K562 (cell line): ENCODE data around the gene GNG14. TPM values are rescaled to one million over a fixed set of nuclear protein-coding genes. Genes with fewer than 3 reads are reported as not detected.
A peak's percentile ranks its signal among the peaks of the same experiment; 100 is the strongest.

Experiments
- ATAC-seq: fragments of 200-7000 bp; cut with Tn5 transposase; 3 replicates; pipeline ENCODE4 v1.9.1; 2020; ENCODE audit warnings: moderate library complexity
- BruUV-seq: library from RNA; stranded (reverse); fragments of 400-500 nt; replicated peaks from 2 replicates; lab custom pipeline; 2021; lab: Mats Ljungman, UMichigan
- CTCF ChIA-PET: fragments of 300-600 bp; formaldehyde crosslinking; extraction: SDS; loops from one replicate; lab custom pipeline; 2021; ENCODE audit warnings: low intra/inter-chr PET ratio; lab: Yijun Ruan, JAX
- POLR2A ChIA-PET: fragments of 300-600, 350-650 bp; sonication (Branson Sonifier 250); formaldehyde crosslinking; extraction: SDS; loops from one replicate; lab custom pipeline; 2021; ENCODE audit warnings: antibody characterized with exemption, inconsistent platforms; lab: Yijun Ruan, JAX
- DNase-seq, 4 experiments: peaks; one replicate each; pipeline versions ENCODE4 v3.0.0 to v3.0.0-alpha.2; 2011 to 2018; ENCODE audit warnings: low spot score in 3 of 4, mixed read lengths in 3 of 4; ENCODE audit errors: extremely low read depth in 1 of 4
- FAIRE-seq: peaks from 2 replicates; lab custom pipeline; 2011; peaks lifted over from hg19 to GRCh38; lab: Jason Lieb, UNC
- H2AFZ ChIP-seq: 2 replicates; pipeline ENCODE4 v1.6.0; 2011; ENCODE audit warnings: low read depth, low read length, control low read depth, inconsistent platforms
- H3K27ac ChIP-seq: fragments of 200-600 bp; 3 replicates; pipeline ENCODE4 v1.8.0; 2011; ENCODE audit warnings: low read depth, mild to moderate bottlenecking, control low read depth, inconsistent platforms, low read length, moderate library complexity, mixed read lengths; ENCODE audit errors: extremely low read depth
- H3K27me3 ChIP-seq, 2 experiments: fragments of 300-600 bp in 1 of 2; 2 replicates in 1 of 2; 3 replicates in 1 of 2; pipeline versions ENCODE4 v1.6.0 to v1.8.0; 2011; ENCODE audit warnings: inconsistent platforms in 2 of 2, low read length in 2 of 2, mild to moderate bottlenecking in 1 of 2, mixed read lengths in 1 of 2, moderate library complexity in 1 of 2; ENCODE audit not compliant: control insufficient read depth in 2 of 2, insufficient read depth in 2 of 2
- H3K36me3 ChIP-seq: fragments of 300-600 bp; 3 replicates; pipeline ENCODE4 v1.8.0; 2011; ENCODE audit warnings: mild to moderate bottlenecking, low read length, inconsistent platforms; ENCODE audit not compliant: control insufficient read depth, insufficient read depth
- H3K4me1 ChIP-seq, 2 experiments: fragments of 200-600 bp in 1 of 2; replicated peaks in 1 of 2; 2 replicates in 1 of 2; 3 replicates in 1 of 2; pipeline versions ENCODE4 v1.5.1 to v1.8.0; 2011; ENCODE audit warnings: inconsistent platforms in 2 of 2, low read length in 2 of 2, mild to moderate bottlenecking in 1 of 2, mixed read lengths in 1 of 2, moderate library complexity in 1 of 2; ENCODE audit not compliant: control insufficient read depth in 2 of 2, insufficient read depth in 2 of 2
- H3K4me2 ChIP-seq: 2 replicates; pipeline ENCODE4 v1.6.1; 2011; ENCODE audit warnings: low read length, control low read depth, inconsistent platforms, mixed read lengths; ENCODE audit not compliant: insufficient read depth
- H3K4me3 ChIP-seq: fragments of 200-600 bp; sonication (generic), shearing (Covaris generic); 2 replicates; pipeline ENCODE4 v1.5.1; 2016; ENCODE audit warnings: control low read depth, inconsistent platforms
- H3K79me2 ChIP-seq: fragments of 200-600 bp; 3 replicates; pipeline ENCODE4 v1.8.0; 2011; ENCODE audit warnings: low read length, inconsistent platforms; ENCODE audit not compliant: control insufficient read depth, insufficient read depth
- H3K9ac ChIP-seq, 2 experiments: 2 replicates each; pipeline versions ENCODE4 v1.6.0 to v1.6.1; 2011; ENCODE audit warnings: low read depth in 2 of 2, low read length in 2 of 2, control low read depth in 1 of 2, inconsistent platforms in 1 of 2, mild to moderate bottlenecking in 1 of 2, mixed read lengths in 1 of 2; ENCODE audit not compliant: insufficient read depth in 1 of 2
- H3K9me1 ChIP-seq: one replicate; pipeline ENCODE4 v1.6.0; 2011; ENCODE audit warnings: inconsistent platforms, mild to moderate bottlenecking, low read length, moderate library complexity; ENCODE audit not compliant: control insufficient read depth, insufficient read depth
- H3K9me3 ChIP-seq: replicated peaks from 2 replicates; pipeline ENCODE4 v1.5.1; 2011; ENCODE audit warnings: low read depth, low read length, inconsistent platforms; ENCODE audit not compliant: control insufficient read depth, insufficient read depth
- H4K20me1 ChIP-seq: replicated peaks from 2 replicates; pipeline ENCODE4 v1.6.1; 2011; ENCODE audit warnings: low read length, inconsistent platforms, mixed read lengths; ENCODE audit not compliant: control insufficient read depth, insufficient read depth
- BRCA1 ChIP-seq, 2 experiments: fragments of 450-650 bp in 1 of 2; sonication (generic) in 1 of 2; formaldehyde crosslinking in 1 of 2; IDR thresholded peaks; 2 replicates each; pipeline versions ENCODE4 v1.5.0 to v1.6.1; 2017 to 2020; ENCODE audit warnings: mild to moderate bottlenecking in 1 of 2, missing genetic modification reagents in 1 of 2
- CBX3 ChIP-seq, 2 experiments: IDR thresholded peaks; 1 replicate in 1 of 2; 2 replicates in 1 of 2; pipeline ENCODE4 v1.6.1; 2012; ENCODE audit warnings: inconsistent platforms in 2 of 2, low read length in 2 of 2, borderline replicate concordance in 1 of 2, control low read depth in 1 of 2
- E2F6 ChIP-seq, 2 experiments: IDR thresholded peaks; 2 replicates each; pipeline ENCODE4 v1.6.1; 2011; ENCODE audit warnings: borderline replicate concordance in 1 of 2, control low read depth in 1 of 2, low read depth in 1 of 2, low read length in 1 of 2, mild to moderate bottlenecking in 1 of 2, mixed read lengths in 1 of 2, moderate library complexity in 1 of 2; ENCODE audit not compliant: insufficient read depth in 1 of 2, insufficient read length in 1 of 2, poor library complexity in 1 of 2, severe bottlenecking in 1 of 2; ENCODE audit errors: extremely low read depth in 1 of 2
- KAT7 ChIP-seq: sonication (generic); formaldehyde crosslinking; IDR thresholded peaks from 2 replicates; pipeline ENCODE4 v1.8.0; 2022; ENCODE audit warnings: missing genetic modification reagents, mild to moderate bottlenecking, borderline replicate concordance
- RUNX1 ChIP-seq: sonication (generic); IDR thresholded peaks from 2 replicates; pipeline ENCODE4 v1.6.1; 2016; ENCODE audit warnings: antibody characterized with exemption, low read depth
- WGBS: fragments of 100-300 bp; shearing (Covaris generic); methylation state at CpG from one replicate; pipeline ENCODE4 v1.1.6; 2016; ENCODE audit warnings: low coverage, mixed read lengths; ENCODE audit not compliant: insufficient coverage; ENCODE audit errors: missing lambda C conversion rate; 5-methylcytosine and 5-hydroxymethylcytosine counted together
- in situ Hi-C: fragments of 300-500 bp; cut with MboI; formaldehyde crosslinking; loops from 4 replicates; pipeline ENCODE4 v1.15.0; 2018; ENCODE audit warnings: inconsistent platforms, mixed read lengths
- intact Hi-C: fragments of 100-400 bp; cut with micrococcal nuclease; formaldehyde crosslinking; loops from 2 replicates; pipeline ENCODE4 v1.14.2; 2022
- polyA plus RNA-seq, 8 experiments: library from polyadenylated mRNA; depleted of rRNA in 4 of 8; stranded (reverse) in 5 of 8; unstranded in 3 of 8; fragments of >200 nt; fragmentation: Nextera tagmentation in 2 of 8; fragmentation: Illumina TruSeq in 1 of 8; extraction: Ambion mirVana in 2 of 8; extraction: Trizol in 1 of 8; gene quantifications; 2 replicates each; pipeline versions ENCODE4 v1.2.1 to v1.2.3, GENCODE V29; 2011 to 2014; ENCODE audit warnings: inconsistent platforms in 1 of 8, missing spikeins in 1 of 8
- total RNA-seq, 7 experiments: library from RNA; depleted of rRNA in 6 of 7; stranded (reverse); fragments of >200 nt in 6 of 7; fragmentation: Illumina TruSeq in 2 of 7; extraction: Trizol in 2 of 7; gene quantifications; 2 replicates each; pipeline versions ENCODE4 v1.2.1 to v1.2.3, GENCODE V29; 2011 to 2021; ENCODE audit warnings: low replicate concordance in 1 of 7
- TF ChIP-seq, protein P1 (sequence below): sonication (generic); formaldehyde crosslinking; IDR thresholded peaks from 2 replicates; pipeline ENCODE4 v1.9.0; 2022; ENCODE audit warnings: mild to moderate bottlenecking, missing genetic modification reagents
- TF ChIP-seq, protein P2 (sequence below): fragments of 450-650 bp; IDR thresholded peaks from 2 replicates; pipeline ENCODE4 v1.6.1; 2016; ENCODE audit warnings: mild to moderate bottlenecking, moderate library complexity

GNG14 gene
- total and polyA plus RNA-seq, 9 of the 15 experiments (the other 6 are each of a cell fraction or from before 2014, with no cell fraction given): not detected

- DNase-seq: peak in 3 of 4 experiments; percentile 33 to 70 (median 67)
- peak overlapping the region; percentile 82 for H3K4me3 ChIP-seq
- no peaks in the 10 kb centered on the region for H3K9me1 ChIP-seq
- peak overlapping the region; percentile 91 for H3K4me2 ChIP-seq
- ChIA-PET CTCF (no interaction called here), POLR2A (interaction anchor here (0.6 to 2.6 kb wide), 5 partner anchors 11 to 38 kb away, joined by 4 to 21 read pairs (median 5); partner anchors contain the start of genes DHPS and TRIR)
- H3K79me2 ChIP-seq: peaks cover 7% of the 10 kb centered on the region; the same call in 2 of the 3 replicates
- no peaks in the 10 kb centered on the region for H3K9me3 ChIP-seq
- peaks cover 0 to 29% of the 10 kb centered on the region in 2 experiments; a peak in 3 of 5 replicates for H3K4me1 ChIP-seq
- H2AFZ ChIP-seq: peak overlapping the region; percentile 89
- H3K27ac ChIP-seq: peak overlapping the region; percentile 69
- BruUV-seq: no TSS peak
- ATAC-seq: peak; percentile 31
- in situ Hi-C loops: no loop called here
- peaks cover 52% of the 10 kb centered on the region for H3K36me3 ChIP-seq
- TF ChIP-seq RUNX1 (no peak), CBX3 (IDR thresholded peaks at IDR 0.05; ENCODE audit: borderline replicate concordance in 1 of 2, low read length in 2 of 2) (peak in 1 of 2 experiments; percentile 10; a peak in 1 of 3 replicates), BRCA1 (IDR thresholded peaks at IDR 0.05) (no peak), BRCA1 (CRISPR knock-in tag; IDR thresholded peaks at IDR 0.05) (no peak), KAT7 (CRISPR knock-in tag) (0 out of 2 replicates have a peak, but pooled peaks have one; percentile 2), E2F6 (IDR thresholded peaks at IDR 0.05; ENCODE audit: borderline replicate concordance in 1 of 2, extremely low read depth in 1 of 2, insufficient read depth in 1 of 2, insufficient read length in 1 of 2, low read depth in 1 of 2, low read length in 1 of 2, poor library complexity in 1 of 2, severe bottlenecking in 1 of 2) (peak in 1 of 2 experiments; percentile 81)
- TF ChIP-seq, protein P1, sequence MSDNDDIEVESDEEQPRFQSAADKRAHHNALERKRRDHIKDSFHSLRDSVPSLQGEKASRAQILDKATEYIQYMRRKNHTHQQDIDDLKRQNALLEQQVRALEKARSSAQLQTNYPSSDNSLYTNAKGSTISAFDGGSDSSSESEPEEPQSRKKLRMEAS (CRISPR knock-in tag): peak; percentile 75; the same call in 1 of the 2 replicates
- TF ChIP-seq, protein P2, sequence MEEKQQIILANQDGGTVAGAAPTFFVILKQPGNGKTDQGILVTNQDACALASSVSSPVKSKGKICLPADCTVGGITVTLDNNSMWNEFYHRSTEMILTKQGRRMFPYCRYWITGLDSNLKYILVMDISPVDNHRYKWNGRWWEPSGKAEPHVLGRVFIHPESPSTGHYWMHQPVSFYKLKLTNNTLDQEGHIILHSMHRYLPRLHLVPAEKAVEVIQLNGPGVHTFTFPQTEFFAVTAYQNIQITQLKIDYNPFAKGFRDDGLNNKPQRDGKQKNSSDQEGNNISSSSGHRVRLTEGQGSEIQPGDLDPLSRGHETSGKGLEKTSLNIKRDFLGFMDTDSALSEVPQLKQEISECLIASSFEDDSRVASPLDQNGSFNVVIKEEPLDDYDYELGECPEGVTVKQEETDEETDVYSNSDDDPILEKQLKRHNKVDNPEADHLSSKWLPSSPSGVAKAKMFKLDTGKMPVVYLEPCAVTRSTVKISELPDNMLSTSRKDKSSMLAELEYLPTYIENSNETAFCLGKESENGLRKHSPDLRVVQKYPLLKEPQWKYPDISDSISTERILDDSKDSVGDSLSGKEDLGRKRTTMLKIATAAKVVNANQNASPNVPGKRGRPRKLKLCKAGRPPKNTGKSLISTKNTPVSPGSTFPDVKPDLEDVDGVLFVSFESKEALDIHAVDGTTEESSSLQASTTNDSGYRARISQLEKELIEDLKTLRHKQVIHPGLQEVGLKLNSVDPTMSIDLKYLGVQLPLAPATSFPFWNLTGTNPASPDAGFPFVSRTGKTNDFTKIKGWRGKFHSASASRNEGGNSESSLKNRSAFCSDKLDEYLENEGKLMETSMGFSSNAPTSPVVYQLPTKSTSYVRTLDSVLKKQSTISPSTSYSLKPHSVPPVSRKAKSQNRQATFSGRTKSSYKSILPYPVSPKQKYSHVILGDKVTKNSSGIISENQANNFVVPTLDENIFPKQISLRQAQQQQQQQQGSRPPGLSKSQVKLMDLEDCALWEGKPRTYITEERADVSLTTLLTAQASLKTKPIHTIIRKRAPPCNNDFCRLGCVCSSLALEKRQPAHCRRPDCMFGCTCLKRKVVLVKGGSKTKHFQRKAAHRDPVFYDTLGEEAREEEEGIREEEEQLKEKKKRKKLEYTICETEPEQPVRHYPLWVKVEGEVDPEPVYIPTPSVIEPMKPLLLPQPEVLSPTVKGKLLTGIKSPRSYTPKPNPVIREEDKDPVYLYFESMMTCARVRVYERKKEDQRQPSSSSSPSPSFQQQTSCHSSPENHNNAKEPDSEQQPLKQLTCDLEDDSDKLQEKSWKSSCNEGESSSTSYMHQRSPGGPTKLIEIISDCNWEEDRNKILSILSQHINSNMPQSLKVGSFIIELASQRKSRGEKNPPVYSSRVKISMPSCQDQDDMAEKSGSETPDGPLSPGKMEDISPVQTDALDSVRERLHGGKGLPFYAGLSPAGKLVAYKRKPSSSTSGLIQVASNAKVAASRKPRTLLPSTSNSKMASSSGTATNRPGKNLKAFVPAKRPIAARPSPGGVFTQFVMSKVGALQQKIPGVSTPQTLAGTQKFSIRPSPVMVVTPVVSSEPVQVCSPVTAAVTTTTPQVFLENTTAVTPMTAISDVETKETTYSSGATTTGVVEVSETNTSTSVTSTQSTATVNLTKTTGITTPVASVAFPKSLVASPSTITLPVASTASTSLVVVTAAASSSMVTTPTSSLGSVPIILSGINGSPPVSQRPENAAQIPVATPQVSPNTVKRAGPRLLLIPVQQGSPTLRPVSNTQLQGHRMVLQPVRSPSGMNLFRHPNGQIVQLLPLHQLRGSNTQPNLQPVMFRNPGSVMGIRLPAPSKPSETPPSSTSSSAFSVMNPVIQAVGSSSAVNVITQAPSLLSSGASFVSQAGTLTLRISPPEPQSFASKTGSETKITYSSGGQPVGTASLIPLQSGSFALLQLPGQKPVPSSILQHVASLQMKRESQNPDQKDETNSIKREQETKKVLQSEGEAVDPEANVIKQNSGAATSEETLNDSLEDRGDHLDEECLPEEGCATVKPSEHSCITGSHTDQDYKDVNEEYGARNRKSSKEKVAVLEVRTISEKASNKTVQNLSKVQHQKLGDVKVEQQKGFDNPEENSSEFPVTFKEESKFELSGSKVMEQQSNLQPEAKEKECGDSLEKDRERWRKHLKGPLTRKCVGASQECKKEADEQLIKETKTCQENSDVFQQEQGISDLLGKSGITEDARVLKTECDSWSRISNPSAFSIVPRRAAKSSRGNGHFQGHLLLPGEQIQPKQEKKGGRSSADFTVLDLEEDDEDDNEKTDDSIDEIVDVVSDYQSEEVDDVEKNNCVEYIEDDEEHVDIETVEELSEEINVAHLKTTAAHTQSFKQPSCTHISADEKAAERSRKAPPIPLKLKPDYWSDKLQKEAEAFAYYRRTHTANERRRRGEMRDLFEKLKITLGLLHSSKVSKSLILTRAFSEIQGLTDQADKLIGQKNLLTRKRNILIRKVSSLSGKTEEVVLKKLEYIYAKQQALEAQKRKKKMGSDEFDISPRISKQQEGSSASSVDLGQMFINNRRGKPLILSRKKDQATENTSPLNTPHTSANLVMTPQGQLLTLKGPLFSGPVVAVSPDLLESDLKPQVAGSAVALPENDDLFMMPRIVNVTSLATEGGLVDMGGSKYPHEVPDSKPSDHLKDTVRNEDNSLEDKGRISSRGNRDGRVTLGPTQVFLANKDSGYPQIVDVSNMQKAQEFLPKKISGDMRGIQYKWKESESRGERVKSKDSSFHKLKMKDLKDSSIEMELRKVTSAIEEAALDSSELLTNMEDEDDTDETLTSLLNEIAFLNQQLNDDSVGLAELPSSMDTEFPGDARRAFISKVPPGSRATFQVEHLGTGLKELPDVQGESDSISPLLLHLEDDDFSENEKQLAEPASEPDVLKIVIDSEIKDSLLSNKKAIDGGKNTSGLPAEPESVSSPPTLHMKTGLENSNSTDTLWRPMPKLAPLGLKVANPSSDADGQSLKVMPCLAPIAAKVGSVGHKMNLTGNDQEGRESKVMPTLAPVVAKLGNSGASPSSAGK: 0 out of 2 replicates have a peak, but pooled peaks have one; percentile 37
- TF ChIP-seq, all 486 proteins: peak for 5
- Histone ChIP-seq H3K27me3 (no peaks in the 10 kb centered on the region; a peak in 1 of 5 replicates), H3K9ac (peak overlapping the region; percentile 68 to 95), H4K20me1 (no peaks in the 10 kb centered on the region)
- no peak for FAIRE-seq
- intact Hi-C loops: no loop called here
- WGBS: 12% methylated on average over 27 of the region's 36 CpGs
These were observed 8.2 kb downstream of the GNG14 start for GRCh38 chr19:12695997-12696365.
